HCEC 1CT (cell line): ENCODE data around the gene PDE7B.
A peak's percentile ranks its signal among the peaks of the same experiment; 100 is the strongest.

Experiments used
- DNase-seq: peaks from one replicate; pipeline ENCODE4 v3.0.0-alpha.2; 2017

The PDE7B gene

GRCh38 chr6:136036601-136037000 lies 185.1 kb downstream of the PDE7B start:
- no peak for DNase-seq

GRCh38 chr6:136037242-136037875 lies 185.9 kb downstream of the PDE7B start:
- no peak for DNase-seq

GRCh38 chr6:136037876-136038460 lies 186.5 kb downstream of the PDE7B start:
- peak; percentile 34 for DNase-seq

- no peak for DNase-seq
Measured at GRCh38 chr6:136038531-136038930, 187.0 kb downstream of the PDE7B start.

- DNase-seq, result no peak
Measured at GRCh38 chr6:136039185-136039584, 187.7 kb downstream of the PDE7B start.

GRCh38 chr6:136050475-136050874 lies 199.0 kb downstream of the PDE7B start:
- no peak for DNase-seq

- DNase-seq, result peak; percentile 27
Measured at GRCh38 chr6:136051140-136051775, 199.8 kb downstream of the PDE7B start.

GRCh38 chr6:136052031-136052430 lies 200.5 kb downstream of the PDE7B start:
- no peak for DNase-seq

- DNase-seq, result peak; percentile 30
Measured at GRCh38 chr6:136058852-136059251, 207.4 kb downstream of the PDE7B start.

GRCh38 chr6:136059308-136059707 lies 207.8 kb downstream of the PDE7B start:
- no peak for DNase-seq

- DNase-seq, result no peak
Measured at GRCh38 chr6:136060052-136060451, 208.6 kb downstream of the PDE7B start.

GRCh38 chr6:136060759-136061158 lies 209.3 kb downstream of the PDE7B start:
- no peak for DNase-seq

GRCh38 chr6:136061701-136062100 lies 210.2 kb downstream of the PDE7B start:
- DNase-seq, result no peak

GRCh38 chr6:136063096-136063495 lies 211.6 kb downstream of the PDE7B start:
- DNase-seq, result no peak

- no peak for DNase-seq
Measured at GRCh38 chr6:136066005-136066404, 214.5 kb downstream of the PDE7B start.

- no peak for DNase-seq
Measured at GRCh38 chr6:136067731-136068341, 216.3 kb downstream of the PDE7B start.

GRCh38 chr6:136069119-136069518 lies 217.6 kb downstream of the PDE7B start:
- peak; percentile 55 for DNase-seq

GRCh38 chr6:136070815-136071214 lies 219.3 kb downstream of the PDE7B start:
- no peak for DNase-seq

- DNase-seq, result no peak
Measured at GRCh38 chr6:136072691-136073090, 221.2 kb downstream of the PDE7B start.

- peak; percentile 15 for DNase-seq
Measured at GRCh38 chr6:136073216-136073615, 221.7 kb downstream of the PDE7B start.

- DNase-seq, result no peak
Measured at GRCh38 chr6:136076496-136076895, 225.0 kb downstream of the PDE7B start.

- DNase-seq, result peak; percentile 90
Measured at GRCh38 chr6:136077834-136078576, 226.5 kb downstream of the PDE7B start.
